ENCODE results near the gene CAMK1D. TPM values are rescaled to one million over a fixed set of nuclear protein-coding genes. Genes with fewer than 3 reads are reported as not detected.

CAMK1D gene
- 10 to 100 TPM in 3 of 4 donors, 1 to 10 TPM in 1; 8.8 to 17.8 (median 13.9) TPM for total RNA-seq

- TF ChIP-seq CTCF (IDR thresholded peaks at IDR 0.05; ENCODE audit: low read depth): no peak
These were observed at the start of gene CAMK1D for GRCh38 chr10:12348870-12349628. TSS of gene CAMK1D (plus strand) at chr10:12349547.

GRCh38 chr10:12308057-12308456 is 41.3 kb upstream of the CAMK1D start:
- TF ChIP-seq CTCF (IDR thresholded peaks at IDR 0.05; ENCODE audit: low read depth): no peak

- TF ChIP-seq CTCF (IDR thresholded peaks at IDR 0.05; ENCODE audit: low read depth): no peak
These were observed 40.5 kb upstream of the CAMK1D start for GRCh38 chr10:12308736-12309375.

GRCh38 chr10:12314836-12315235 is 34.5 kb upstream of the CAMK1D start:
- TF ChIP-seq CTCF (IDR thresholded peaks at IDR 0.05; ENCODE audit: low read depth): no peak

- TF ChIP-seq CTCF (IDR thresholded peaks at IDR 0.05; ENCODE audit: low read depth): no peak
These were observed 30.3 kb upstream of the CAMK1D start for GRCh38 chr10:12319076-12319475.

- no peak for TF ChIP-seq CTCF (IDR thresholded peaks at IDR 0.05; ENCODE audit: low read depth)
These were observed 28.5 kb upstream of the CAMK1D start for GRCh38 chr10:12320892-12321291.

GRCh38 chr10:12321641-12322040 is 27.7 kb upstream of the CAMK1D start:
- TF ChIP-seq CTCF (IDR thresholded peaks at IDR 0.05; ENCODE audit: low read depth): no peak
